ENCODE measurements around the gene PLCL2.

PLCL2 gene

DNA sequence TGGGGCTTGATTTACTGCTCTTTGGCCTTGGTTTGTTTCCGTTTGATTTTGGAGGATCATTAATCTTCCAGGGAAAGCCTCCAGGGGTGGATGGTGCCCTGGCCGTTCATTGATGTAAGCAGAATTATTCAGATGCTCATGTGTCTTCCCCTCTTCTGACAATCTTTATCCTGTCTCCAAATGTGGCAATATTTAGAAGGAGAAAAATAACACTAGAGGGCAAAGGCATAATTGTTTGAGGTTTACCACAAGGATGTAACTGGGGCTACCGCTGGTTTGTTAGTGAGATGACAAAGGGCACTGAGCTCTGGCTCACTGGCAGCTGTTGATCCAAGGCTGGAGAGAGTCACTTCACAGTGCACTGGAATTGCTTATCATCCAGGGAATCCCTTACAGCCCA is 18.2 kb upstream of the PLCL2 start:
- Histone ChIP-seq H3K4me3 (ENCODE audit: insufficient read length, low read depth) (no peak overlapping the region), H3K27me3 (ENCODE audit: insufficient read depth, insufficient read length) (no peaks in the 10 kb centered on the region), H3K9ac (ENCODE audit: insufficient read length, low read depth) (no peak overlapping the region), H3K4me1 (ENCODE audit: insufficient read depth, insufficient read length) (no peaks in the 10 kb centered on the region), H3K36me3 (ENCODE audit: insufficient read depth, insufficient read length, low read length) (no peaks in the 10 kb centered on the region), H3K9me3 (ENCODE audit: insufficient read depth, low read length) (no peaks in the 10 kb centered on the region)
- DNase-seq (ENCODE audit: low read depth, low spot score): no peak
- TF ChIP-seq SUZ12 (IDR thresholded peaks at IDR 0.05; ENCODE audit: extremely low read depth, insufficient read depth, insufficient read length): no peak
- TF ChIP-seq YY1 (IDR thresholded peaks at IDR 0.05; ENCODE audit: insufficient read depth, insufficient read length): no peak
- no peak for TF ChIP-seq ZNF274 (IDR thresholded peaks at IDR 0.05; ENCODE audit: low read depth, low read length)

DNA sequence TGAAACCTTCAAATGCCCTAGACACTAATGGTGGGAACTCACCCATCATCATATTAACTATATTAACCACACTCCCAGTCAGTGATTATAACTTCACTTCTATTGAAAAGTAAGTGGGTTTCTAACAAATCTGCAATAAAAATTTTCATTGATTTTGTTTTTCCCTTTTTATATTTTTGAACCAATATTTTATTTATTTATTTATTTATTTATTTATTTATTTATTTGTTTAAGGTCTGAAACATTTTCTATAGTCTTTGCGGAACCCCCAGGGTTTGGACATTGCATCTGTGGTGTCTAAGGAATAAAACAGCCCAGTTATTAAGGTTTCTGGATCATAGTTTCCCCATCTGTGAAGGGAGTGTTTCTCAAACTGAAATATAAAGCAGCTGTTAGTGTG is 16.2 kb upstream of the PLCL2 start:
- Histone ChIP-seq H3K4me3 (ENCODE audit: insufficient read length, low read depth) (no peak overlapping the region), H3K9ac (ENCODE audit: insufficient read length, low read depth) (no peak overlapping the region), H3K4me1 (ENCODE audit: insufficient read depth, insufficient read length) (no peaks in the 10 kb centered on the region), H3K27me3 (ENCODE audit: insufficient read depth, insufficient read length) (no peaks in the 10 kb centered on the region), H3K9me3 (ENCODE audit: insufficient read depth, low read length) (no peaks in the 10 kb centered on the region), H3K36me3 (ENCODE audit: insufficient read depth, insufficient read length, low read length) (no peaks in the 10 kb centered on the region)
- no peak for TF ChIP-seq ZNF274 (IDR thresholded peaks at IDR 0.05; ENCODE audit: low read depth, low read length)
- TF ChIP-seq SUZ12 (IDR thresholded peaks at IDR 0.05; ENCODE audit: extremely low read depth, insufficient read depth, insufficient read length): no peak
- no peak for TF ChIP-seq YY1 (IDR thresholded peaks at IDR 0.05; ENCODE audit: insufficient read depth, insufficient read length)
- no peak for DNase-seq (ENCODE audit: low read depth, low spot score)

DNA sequence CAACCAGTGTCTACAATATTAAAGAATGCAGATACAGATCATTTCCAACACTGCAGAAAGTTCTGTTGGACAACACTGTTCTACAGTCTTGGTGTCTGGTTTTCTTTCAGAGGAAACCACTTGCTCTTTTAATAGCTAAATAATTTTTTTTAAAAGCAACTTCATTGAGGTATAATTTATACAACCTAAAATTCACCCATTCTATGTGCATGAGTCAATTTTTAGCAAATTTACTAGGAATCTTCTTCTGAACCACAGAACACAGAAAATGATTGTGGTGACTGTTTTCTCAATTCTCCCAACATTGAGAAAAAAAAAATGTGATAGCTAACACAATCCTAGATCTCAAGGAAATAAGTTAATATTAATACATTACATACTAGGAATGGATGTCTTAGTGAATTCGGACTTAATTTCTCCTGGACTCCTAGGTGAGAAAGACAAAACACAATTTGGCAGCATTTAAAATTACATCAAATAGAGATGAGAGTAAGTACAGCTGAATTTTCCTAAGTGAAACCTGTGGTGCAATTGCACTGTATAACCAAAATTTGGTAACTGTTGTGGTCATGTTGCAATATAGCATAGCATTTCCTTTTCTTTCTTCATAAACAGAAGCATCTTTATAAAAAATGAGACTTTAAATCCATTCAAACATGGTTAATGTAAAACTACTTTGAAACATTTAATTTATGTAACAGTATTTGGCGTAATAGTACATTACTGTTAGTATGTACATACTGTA is 15.3 kb upstream of the PLCL2 start:
- no peak overlapping the region for H3K9ac ChIP-seq (ENCODE audit: insufficient read length, low read depth)
- DNase-seq (ENCODE audit: low read depth, low spot score): no peak
- TF ChIP-seq ZNF274 (IDR thresholded peaks at IDR 0.05; ENCODE audit: low read depth, low read length): no peak
- TF ChIP-seq YY1 (IDR thresholded peaks at IDR 0.05; ENCODE audit: insufficient read depth, insufficient read length): no peak
- TF ChIP-seq SUZ12 (IDR thresholded peaks at IDR 0.05; ENCODE audit: extremely low read depth, insufficient read depth, insufficient read length): no peak
- no peaks in the 10 kb centered on the region for H3K27me3 ChIP-seq (ENCODE audit: insufficient read depth, insufficient read length)
- no peaks in the 10 kb centered on the region for H3K36me3 ChIP-seq (ENCODE audit: insufficient read depth, insufficient read length, low read length)
- no peaks in the 10 kb centered on the region for H3K9me3 ChIP-seq (ENCODE audit: insufficient read depth, low read length)
- H3K4me1 ChIP-seq (ENCODE audit: insufficient read depth, insufficient read length): no peaks in the 10 kb centered on the region
- no peak overlapping the region for H3K4me3 ChIP-seq (ENCODE audit: insufficient read length, low read depth)

- H3K9ac ChIP-seq (ENCODE audit: insufficient read length, low read depth): no peak overlapping the region
- DNase-seq (ENCODE audit: low read depth, low spot score): no peak
- H3K36me3 ChIP-seq (ENCODE audit: insufficient read depth, insufficient read length, low read length): no peaks in the 10 kb centered on the region
- no peak overlapping the region for H3K4me3 ChIP-seq (ENCODE audit: insufficient read length, low read depth)
- H3K9me3 ChIP-seq (ENCODE audit: insufficient read depth, low read length): no peaks in the 10 kb centered on the region
- no peaks in the 10 kb centered on the region for H3K4me1 ChIP-seq (ENCODE audit: insufficient read depth, insufficient read length)
- H3K27me3 ChIP-seq (ENCODE audit: insufficient read depth, insufficient read length): no peaks in the 10 kb centered on the region
- TF ChIP-seq ZNF274 (IDR thresholded peaks at IDR 0.05; ENCODE audit: low read depth, low read length) (no peak), YY1 (IDR thresholded peaks at IDR 0.05; ENCODE audit: insufficient read depth, insufficient read length) (no peak), SUZ12 (IDR thresholded peaks at IDR 0.05; ENCODE audit: extremely low read depth, insufficient read depth, insufficient read length) (no peak)
Observed at GRCh38 chr3:16871915-16872842, 12.6 kb upstream of the PLCL2 start.

DNA sequence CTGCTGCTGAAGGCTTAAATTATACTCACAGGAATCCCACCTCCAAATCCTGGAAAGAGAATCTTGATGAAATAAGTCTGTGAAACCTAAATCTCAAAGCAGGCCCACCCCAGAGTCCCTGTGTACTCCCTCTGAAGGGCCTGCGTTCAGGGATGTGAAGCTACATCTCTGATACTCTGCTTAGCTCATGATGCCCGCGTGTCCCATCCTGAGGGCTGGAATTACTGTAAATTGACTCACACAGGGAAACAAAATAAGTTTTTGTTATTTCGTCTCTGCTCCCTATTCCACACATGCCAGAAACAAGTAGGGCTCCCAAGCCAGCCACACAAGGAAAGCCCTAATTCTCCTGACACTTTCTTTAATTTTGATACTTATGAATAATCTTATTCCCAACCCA is 10.9 kb upstream of the PLCL2 start:
- no peak for TF ChIP-seq SUZ12 (IDR thresholded peaks at IDR 0.05; ENCODE audit: extremely low read depth, insufficient read depth, insufficient read length)
- no peak for TF ChIP-seq YY1 (IDR thresholded peaks at IDR 0.05; ENCODE audit: insufficient read depth, insufficient read length)
- no peak for TF ChIP-seq ZNF274 (IDR thresholded peaks at IDR 0.05; ENCODE audit: low read depth, low read length)
- Histone ChIP-seq H3K27me3 (ENCODE audit: insufficient read depth, insufficient read length) (no peaks in the 10 kb centered on the region), H3K4me3 (ENCODE audit: insufficient read length, low read depth) (no peak overlapping the region), H3K9me3 (ENCODE audit: insufficient read depth, low read length) (no peaks in the 10 kb centered on the region), H3K4me1 (ENCODE audit: insufficient read depth, insufficient read length) (no peaks in the 10 kb centered on the region), H3K36me3 (ENCODE audit: insufficient read depth, insufficient read length, low read length) (no peaks in the 10 kb centered on the region), H3K9ac (ENCODE audit: insufficient read length, low read depth) (no peak overlapping the region)
- no peak for DNase-seq (ENCODE audit: low read depth, low spot score)

- TF ChIP-seq SUZ12 (IDR thresholded peaks at IDR 0.05; ENCODE audit: extremely low read depth, insufficient read depth, insufficient read length) (no peak), ZNF274 (IDR thresholded peaks at IDR 0.05; ENCODE audit: low read depth, low read length) (no peak), YY1 (IDR thresholded peaks at IDR 0.05; ENCODE audit: insufficient read depth, insufficient read length) (no peak)
- Histone ChIP-seq H3K36me3 (ENCODE audit: insufficient read depth, insufficient read length, low read length) (no peaks in the 10 kb centered on the region), H3K27me3 (ENCODE audit: insufficient read depth, insufficient read length) (no peaks in the 10 kb centered on the region), H3K4me1 (ENCODE audit: insufficient read depth, insufficient read length) (no peaks in the 10 kb centered on the region), H3K4me3 (ENCODE audit: insufficient read length, low read depth) (no peak overlapping the region), H3K9ac (ENCODE audit: insufficient read length, low read depth) (no peak overlapping the region), H3K9me3 (ENCODE audit: insufficient read depth, low read length) (no peaks in the 10 kb centered on the region)
- DNase-seq (ENCODE audit: low read depth, low spot score): no peak
Observed at GRCh38 chr3:16875876-16876550, 8.7 kb upstream of the PLCL2 start.
